ENCODE results near the gene RFLNA.

RFLNA gene

DNA sequence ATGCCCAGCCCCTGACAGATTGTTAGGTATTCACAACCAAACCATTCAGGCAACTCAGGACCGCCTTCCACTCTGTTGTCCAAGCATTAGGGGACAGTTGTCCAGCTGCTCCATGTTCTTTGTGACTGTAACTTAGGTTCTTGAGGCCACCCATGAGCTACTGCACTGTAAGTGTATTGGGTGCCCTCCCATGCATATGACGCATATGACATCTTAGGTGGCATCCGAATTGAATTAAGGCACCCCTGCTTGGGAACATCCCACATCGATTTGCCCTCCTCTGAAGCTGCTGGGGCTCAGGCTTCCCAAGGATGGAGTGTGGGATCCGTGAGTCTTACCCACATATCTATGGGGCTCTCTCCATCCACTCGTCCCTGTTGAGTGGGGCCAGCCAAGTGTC is 17.7 kb downstream of the RFLNA start:
- H3K4me3 ChIP-seq (replicated peaks; ENCODE audit: low read depth, low read length): no peak overlapping the region
- no peak for DNase-seq (ENCODE audit: low read depth)
- TF ChIP-seq, protein P1, sequence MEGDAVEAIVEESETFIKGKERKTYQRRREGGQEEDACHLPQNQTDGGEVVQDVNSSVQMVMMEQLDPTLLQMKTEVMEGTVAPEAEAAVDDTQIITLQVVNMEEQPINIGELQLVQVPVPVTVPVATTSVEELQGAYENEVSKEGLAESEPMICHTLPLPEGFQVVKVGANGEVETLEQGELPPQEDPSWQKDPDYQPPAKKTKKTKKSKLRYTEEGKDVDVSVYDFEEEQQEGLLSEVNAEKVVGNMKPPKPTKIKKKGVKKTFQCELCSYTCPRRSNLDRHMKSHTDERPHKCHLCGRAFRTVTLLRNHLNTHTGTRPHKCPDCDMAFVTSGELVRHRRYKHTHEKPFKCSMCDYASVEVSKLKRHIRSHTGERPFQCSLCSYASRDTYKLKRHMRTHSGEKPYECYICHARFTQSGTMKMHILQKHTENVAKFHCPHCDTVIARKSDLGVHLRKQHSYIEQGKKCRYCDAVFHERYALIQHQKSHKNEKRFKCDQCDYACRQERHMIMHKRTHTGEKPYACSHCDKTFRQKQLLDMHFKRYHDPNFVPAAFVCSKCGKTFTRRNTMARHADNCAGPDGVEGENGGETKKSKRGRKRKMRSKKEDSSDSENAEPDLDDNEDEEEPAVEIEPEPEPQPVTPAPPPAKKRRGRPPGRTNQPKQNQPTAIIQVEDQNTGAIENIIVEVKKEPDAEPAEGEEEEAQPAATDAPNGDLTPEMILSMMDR (IDR thresholded peaks at IDR 0.05; ENCODE audit: low read length, missing control alignments): no peak

DNA sequence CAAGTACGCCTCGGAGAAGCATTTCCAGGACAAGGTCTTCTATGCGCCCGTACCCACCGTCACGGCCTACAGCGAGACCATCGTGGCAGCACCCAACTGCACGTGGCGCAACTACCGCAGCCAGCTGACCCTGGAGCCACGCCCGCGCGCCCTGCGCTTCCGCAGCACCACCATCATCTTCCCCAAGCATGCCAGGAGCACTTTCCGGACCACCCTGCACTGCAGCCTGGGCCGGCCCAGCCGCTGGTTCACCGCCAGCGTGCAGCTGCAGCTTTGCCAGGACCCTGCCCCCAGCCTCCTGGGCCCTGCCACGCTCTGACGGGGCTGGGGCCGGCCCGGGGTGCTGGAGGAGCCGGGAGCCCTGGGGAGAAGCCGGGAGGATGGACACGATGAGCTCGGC is 19.3 kb downstream of the RFLNA start:
- H3K4me3 ChIP-seq (replicated peaks; ENCODE audit: low read depth, low read length): no peak overlapping the region
- TF ChIP-seq, protein P1 (IDR thresholded peaks at IDR 0.05; ENCODE audit: low read length, missing control alignments): no peak
- DNase-seq (ENCODE audit: low read depth): no peak

DNA sequence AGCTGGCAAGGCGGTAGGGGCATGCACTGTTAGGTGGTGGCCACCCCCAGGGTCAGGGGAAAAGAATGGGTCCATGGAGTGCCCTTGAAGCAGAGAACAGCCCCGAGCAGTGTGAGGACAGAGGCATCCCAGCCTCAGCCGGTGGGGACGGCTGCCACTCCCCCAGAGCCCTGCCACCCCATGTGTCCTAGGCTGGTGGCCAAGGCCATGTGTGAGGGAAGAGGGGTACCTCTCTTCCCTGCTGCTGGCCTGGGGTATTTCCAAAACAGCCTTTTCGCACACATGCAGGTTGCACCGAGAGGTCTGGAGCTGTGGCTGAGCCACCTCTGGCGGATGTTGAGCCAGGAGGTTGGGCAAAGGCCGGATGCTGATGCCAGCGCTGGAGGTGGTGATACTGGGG is 19.9 kb downstream of the RFLNA start:
- no peak overlapping the region for H3K4me3 ChIP-seq (replicated peaks; ENCODE audit: low read depth, low read length)
- DNase-seq (ENCODE audit: low read depth): no peak
- TF ChIP-seq, protein P1 (IDR thresholded peaks at IDR 0.05; ENCODE audit: low read length, missing control alignments): no peak

DNA sequence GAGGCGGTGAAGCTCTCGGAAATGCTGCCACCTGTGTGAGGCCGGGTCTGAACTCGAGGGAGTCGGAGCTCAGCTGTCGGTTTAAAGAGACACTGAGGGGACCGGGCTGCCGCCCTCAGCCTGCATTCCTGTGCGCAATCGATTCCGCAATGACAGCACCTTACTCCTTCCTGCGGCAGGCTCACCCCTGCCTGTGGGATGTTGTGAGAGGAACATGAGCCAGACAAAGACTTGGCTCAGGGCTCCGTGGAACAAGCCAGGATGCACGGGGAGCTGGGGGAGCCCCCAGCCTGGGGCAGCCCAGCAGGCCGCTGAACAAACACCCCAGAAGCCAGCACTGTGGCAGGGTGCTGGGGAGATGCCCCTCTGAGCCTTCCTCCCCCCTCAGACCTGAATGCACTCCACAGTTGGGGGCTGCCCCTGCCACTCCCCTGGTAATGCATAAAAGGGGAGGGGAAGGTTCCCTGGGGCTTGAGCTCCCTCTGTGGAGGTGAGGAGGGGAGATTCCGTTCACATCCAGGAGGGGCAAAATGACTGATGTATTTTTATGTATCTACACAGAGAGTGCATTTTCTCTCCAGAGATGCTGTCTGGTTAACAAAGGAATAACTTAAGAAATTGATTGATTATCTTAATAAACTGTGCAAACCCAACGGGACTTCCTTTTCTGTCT is 20.6 kb downstream of the RFLNA start:
- TF ChIP-seq, protein P1 (IDR thresholded peaks at IDR 0.05; ENCODE audit: low read length, missing control alignments): no peak
- DNase-seq (ENCODE audit: low read depth): no peak
- H3K4me3 ChIP-seq (replicated peaks; ENCODE audit: low read depth, low read length): no peak overlapping the region

DNA sequence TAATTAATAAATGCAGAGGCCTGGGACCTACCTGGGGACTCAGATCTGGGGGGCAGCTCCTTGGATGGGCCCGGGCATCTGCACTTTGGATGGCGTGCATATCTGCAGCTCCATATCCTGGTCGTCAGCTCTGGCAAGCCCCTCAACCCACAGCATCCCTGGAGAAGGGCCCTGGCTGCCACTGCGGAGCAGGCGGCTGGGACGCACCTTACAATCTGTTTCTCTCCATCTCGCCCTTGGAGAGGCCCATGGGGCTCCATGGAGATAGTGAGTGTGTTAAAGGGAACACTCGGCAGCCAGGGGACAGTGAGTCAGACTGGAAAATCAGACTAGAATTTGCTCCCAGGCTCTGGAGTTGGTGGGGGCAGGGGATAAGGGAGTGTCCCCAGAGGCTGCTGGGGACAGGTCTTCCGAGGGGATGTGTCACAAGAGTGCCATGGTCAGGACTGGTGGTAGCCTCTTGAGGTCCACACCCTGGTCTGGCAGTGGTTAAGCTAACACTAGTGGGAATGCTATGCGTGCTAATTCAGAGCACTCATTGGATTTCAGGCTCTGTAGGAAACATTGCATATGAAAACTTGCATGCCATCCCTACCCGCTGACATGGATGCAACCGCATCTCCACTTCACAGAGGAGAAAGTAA is 21.5 kb downstream of the RFLNA start:
- no peak for DNase-seq (ENCODE audit: low read depth)
- H3K4me3 ChIP-seq (replicated peaks; ENCODE audit: low read depth, low read length): no peak overlapping the region
- TF ChIP-seq, protein P1 (IDR thresholded peaks at IDR 0.05; ENCODE audit: low read length, missing control alignments): no peak

DNA sequence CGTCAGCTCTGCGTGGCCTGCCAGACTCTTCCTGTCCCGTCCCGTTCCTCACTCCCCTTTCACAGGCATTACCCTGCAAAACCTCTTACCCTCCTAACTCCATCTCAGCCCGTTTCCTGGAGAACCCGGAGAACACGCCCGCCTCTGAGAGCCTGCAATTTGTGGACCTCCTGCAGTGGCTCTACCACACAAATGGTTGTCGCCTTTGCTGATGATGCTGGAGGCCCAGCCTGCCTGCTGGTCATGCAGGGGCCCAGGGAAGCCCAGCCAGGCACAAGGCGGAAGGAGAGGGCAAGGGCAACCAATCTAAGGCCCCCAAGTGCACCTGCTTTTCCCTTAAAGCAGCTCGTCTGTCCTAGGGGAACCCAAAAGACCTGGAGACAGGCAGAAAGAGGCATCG is 22.5 kb downstream of the RFLNA start:
- TF ChIP-seq, protein P1 (IDR thresholded peaks at IDR 0.05; ENCODE audit: low read length, missing control alignments): no peak
- H3K4me3 ChIP-seq (replicated peaks; ENCODE audit: low read depth, low read length): no peak overlapping the region
- no peak for DNase-seq (ENCODE audit: low read depth)
